Hepatic stellate cell (primary cell): Measurements from ENCODE around the gene IL4R.
"Not testable (repeated sequence)": the region's sequence is repeated elsewhere in the genome, so short reads cannot be mapped to it uniquely, and the experiment has no call there.

ENCODE experiments used
- DNase-seq: peaks from one replicate; pipeline ENCODE4 v3.0.0; 2011; ENCODE audit warnings: low spot score

The IL4R gene

GRCh38 chr16:27313422-27314160, at the start of gene IL4R:
Gene IL4R, plus strand, starts transcription at chr16:27313974. Its CDS starts 26,230 bp downstream, at chr16:27340204.
- DNase-seq = peak; percentile 62

- DNase-seq = peak; percentile 24
Observed at GRCh38 chr16:27264151-27264550, 49.6 kb upstream of the IL4R start.

GRCh38 chr16:27265982-27266381, 47.8 kb upstream of the IL4R start:
- no peak for DNase-seq

GRCh38 chr16:27267037-27267677, 46.6 kb upstream of the IL4R start:
- no peak for DNase-seq

- DNase-seq = peak; percentile 95
Observed at GRCh38 chr16:27268376-27269299, 45.1 kb upstream of the IL4R start, which contains the start of gene NSMCE1. Gene NSMCE1, minus strand, starts transcription at chr16:27268772. Its CDS starts 11,202 bp downstream, at chr16:27257570.

GRCh38 chr16:27269300-27270150, 44.2 kb upstream of the IL4R start:
- DNase-seq = no peak

- no peak for DNase-seq
Observed at GRCh38 chr16:27270349-27270748, 43.4 kb upstream of the IL4R start.

- DNase-seq = no peak
Observed at GRCh38 chr16:27272076-27272475, 41.7 kb upstream of the IL4R start.

GRCh38 chr16:27272697-27273096, 41.1 kb upstream of the IL4R start:
- not testable (repeated sequence) for DNase-seq

- DNase-seq = no peak
Observed at GRCh38 chr16:27273330-27273669, 40.5 kb upstream of the IL4R start.

GRCh38 chr16:27273670-27274423, 39.9 kb upstream of the IL4R start:
- DNase-seq = peak; percentile 21

- DNase-seq = not testable (repeated sequence)
Observed at GRCh38 chr16:27274424-27274874, 39.3 kb upstream of the IL4R start.

- DNase-seq = no peak
Observed at GRCh38 chr16:27275394-27275793, 38.4 kb upstream of the IL4R start.

- DNase-seq = no peak
Observed at GRCh38 chr16:27281243-27281642, 32.5 kb upstream of the IL4R start.

GRCh38 chr16:27284865-27285675, 28.7 kb upstream of the IL4R start:
- DNase-seq = no peak

- no peak for DNase-seq
Observed at GRCh38 chr16:27285676-27286196, 28.0 kb upstream of the IL4R start.

- peak; percentile 89 for DNase-seq
Observed at GRCh38 chr16:27286451-27286850, 27.3 kb upstream of the IL4R start.

GRCh38 chr16:27287051-27287811, 26.5 kb upstream of the IL4R start:
- DNase-seq = no peak

GRCh38 chr16:27287887-27288286, 25.9 kb upstream of the IL4R start:
- no peak for DNase-seq
